GM21381 (cell line): Measurements from ENCODE around the gene CKAP4.

ENCODE experiments used
- ATAC-seq: cut with Tn5 transposase; IDR thresholded peaks from one replicate; pipeline ENCODE4 v1.9.1; 2021; ENCODE audit warnings: mild to moderate bottlenecking, moderate library complexity; ENCODE audit not compliant: unreplicated experiment

Gene CKAP4

GRCh38 chr12:106205208-106206069 is 42.4 kb downstream of the CKAP4 start:
- no peak for ATAC-seq

DNA sequence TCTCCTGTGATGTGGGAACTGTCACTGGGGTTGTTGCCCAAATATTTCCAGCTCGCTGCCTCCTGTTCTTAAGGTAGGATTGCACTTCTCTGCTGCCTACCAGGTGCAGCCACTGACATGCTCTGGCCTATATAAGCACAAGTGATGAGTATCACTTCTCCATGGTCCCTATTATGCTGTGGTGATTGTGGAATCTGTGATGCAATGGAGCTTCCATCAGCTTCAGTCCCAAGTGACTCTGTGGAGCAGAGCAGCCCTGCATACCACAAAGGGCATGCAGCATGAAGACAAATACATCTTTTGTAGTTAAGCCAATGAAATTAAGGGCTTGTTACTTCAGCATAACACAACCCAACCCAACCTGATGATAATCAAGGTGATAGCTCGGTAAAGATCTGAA is 43.5 kb downstream of the CKAP4 start:
- no peak for ATAC-seq

GRCh38 chr12:106197906-106198623 is 49.8 kb downstream of the CKAP4 start:
- ATAC-seq = no peak

GRCh38 chr12:106195621-106196027 is 52.2 kb downstream of the CKAP4 start:
- ATAC-seq = no peak

DNA sequence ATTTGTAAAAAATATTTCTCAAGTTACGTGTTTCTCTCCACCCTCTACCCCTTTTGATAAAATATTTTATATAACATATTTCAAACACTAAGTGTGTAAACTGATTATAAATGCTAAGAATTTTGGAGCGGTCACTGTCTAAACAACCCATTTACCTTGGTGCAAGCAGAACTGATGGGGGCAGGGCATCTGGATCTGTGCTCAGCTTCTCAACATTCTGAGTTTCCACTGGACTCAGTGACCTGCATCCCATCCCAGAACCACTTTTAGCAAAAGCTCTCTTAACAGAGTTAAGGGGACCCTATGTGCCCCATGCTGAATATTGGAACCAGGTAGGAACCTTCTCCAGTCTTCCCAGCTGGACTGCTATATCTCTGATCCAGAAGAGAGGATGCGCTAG is 53.5 kb downstream of the CKAP4 start:
- no peak for ATAC-seq

DNA sequence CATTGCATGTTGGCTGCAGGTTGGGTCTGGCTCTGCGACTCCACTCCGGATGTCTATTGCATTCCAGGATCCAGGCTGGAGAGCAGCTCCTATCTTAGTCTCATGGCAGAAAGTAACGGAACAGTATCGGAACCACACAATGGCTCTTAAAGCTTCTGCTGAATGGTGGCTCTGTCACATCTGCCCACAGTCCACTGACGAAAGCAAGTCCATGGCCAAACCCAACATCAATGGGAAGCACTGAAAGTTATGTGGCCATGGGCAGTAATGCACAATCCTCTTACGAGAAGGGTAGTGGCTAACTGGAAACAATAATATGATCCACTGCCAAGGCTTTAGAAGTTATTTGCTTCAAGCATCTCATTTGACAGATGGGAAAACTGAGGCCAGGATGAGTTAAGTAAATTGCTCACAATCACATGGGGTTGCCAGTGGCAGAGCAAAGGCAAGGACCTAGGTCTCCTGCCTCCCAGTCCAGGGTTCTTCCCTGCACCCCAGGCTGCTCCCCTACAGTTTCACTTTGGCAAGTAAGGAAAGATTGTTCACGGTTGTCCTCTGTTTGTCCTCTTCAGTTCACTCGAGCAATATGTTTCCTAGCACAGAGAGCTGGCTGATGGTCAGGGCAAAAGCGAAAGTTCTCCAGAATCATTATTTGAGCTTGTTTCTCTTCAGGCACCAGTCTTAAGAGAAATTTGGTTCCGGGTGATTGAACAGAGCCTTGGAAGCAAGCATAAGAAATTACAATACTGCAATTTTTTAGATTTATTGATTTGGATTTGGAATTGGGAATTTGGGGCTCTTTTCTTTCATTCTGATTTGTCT is 54.2 kb downstream of the CKAP4 start:
- ATAC-seq = no peak

DNA sequence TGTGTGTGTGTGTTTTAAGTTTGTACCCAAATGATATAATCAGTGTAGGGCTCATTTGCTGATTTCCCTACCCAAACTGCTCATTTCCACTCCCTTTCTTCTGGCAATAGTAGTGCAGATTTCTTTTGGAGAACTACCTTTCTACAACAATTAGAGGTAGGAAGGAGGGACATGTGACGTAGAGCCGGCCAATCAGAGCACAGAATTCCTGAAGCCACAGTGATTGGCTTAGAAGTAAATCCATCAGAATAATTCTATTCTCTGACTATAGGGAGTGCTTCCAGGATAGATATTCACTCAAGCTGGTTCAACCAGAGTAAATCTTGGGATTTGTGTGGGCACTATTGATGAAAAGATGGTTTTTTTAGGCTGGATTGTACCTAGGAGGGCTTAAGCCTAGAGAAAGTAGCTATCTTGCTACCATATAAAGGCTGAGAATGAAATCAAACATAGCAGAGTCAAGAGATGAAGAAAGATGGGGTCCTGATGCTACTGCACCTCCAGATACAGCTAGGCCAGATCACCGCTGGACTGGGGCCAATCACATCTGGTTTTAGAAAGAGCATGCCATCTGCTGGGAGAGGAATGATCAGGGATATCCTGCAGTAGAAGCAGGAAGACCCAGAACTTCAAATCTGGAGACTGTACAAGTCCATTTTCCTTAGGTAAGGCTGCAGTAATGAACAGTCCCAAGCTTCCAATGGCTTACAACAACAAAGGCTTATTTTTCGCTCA is 55.0 kb downstream of the CKAP4 start:
- ATAC-seq = no peak

GRCh38 chr12:106190581-106190980 is 57.2 kb downstream of the CKAP4 start:
- no peak for ATAC-seq

DNA sequence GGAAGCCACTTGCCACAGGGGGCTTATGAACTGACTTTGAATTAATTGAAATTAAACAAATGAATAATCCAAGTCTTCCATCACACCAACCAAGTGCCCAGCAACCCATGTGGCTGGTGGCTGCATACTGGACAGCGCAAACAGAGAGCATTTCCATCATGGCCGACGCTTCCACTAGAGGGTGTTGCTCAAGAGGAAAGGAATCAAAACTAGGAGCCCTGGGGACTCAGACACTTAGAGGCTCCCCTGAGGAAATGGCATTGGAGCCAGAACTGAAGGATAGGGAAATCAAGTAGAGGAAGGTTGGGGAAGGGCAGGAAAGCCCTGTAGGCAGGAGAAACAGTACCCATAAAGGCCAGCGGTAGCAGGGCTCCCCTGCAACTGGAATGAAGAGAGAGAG is 58.5 kb downstream of the CKAP4 start:
- no peak for ATAC-seq

- no peak for ATAC-seq
Measured at GRCh38 chr12:106188256-106188655, 59.6 kb downstream of the CKAP4 start.
